Measurements from ENCODE around the gene MPP3. TPM values are rescaled to one million over a fixed set of nuclear protein-coding genes. Genes with fewer than 3 reads are reported as not detected.
"Not testable (repeated sequence)": the region's sequence is repeated elsewhere in the genome, so short reads cannot be mapped to it uniquely, and the experiment has no call there.

The MPP3 gene
- total RNA-seq, 4 donors from 2014 or later = 19.2 to 31.5 (median 22.1) TPM

DNA sequence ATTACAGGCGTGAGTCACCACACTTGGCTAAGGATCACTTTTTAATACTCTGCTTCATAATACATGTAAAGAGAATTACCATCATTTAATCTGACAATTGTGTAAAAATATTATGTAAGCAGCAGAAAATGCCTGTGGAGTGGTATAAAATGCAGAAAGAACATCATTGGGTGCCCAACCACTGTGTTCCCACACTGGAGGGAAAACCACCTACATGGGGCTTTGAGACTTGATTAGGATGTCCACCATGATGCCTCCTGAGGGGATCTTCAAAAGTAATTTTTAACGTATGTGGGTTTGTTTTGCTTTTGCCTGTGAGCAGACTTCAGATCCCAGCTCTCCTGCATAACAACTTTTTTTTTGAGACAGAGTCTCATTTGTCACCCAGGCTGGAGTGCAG lies 33.9 kb downstream of the MPP3 start:
- TF ChIP-seq, protein P1, sequence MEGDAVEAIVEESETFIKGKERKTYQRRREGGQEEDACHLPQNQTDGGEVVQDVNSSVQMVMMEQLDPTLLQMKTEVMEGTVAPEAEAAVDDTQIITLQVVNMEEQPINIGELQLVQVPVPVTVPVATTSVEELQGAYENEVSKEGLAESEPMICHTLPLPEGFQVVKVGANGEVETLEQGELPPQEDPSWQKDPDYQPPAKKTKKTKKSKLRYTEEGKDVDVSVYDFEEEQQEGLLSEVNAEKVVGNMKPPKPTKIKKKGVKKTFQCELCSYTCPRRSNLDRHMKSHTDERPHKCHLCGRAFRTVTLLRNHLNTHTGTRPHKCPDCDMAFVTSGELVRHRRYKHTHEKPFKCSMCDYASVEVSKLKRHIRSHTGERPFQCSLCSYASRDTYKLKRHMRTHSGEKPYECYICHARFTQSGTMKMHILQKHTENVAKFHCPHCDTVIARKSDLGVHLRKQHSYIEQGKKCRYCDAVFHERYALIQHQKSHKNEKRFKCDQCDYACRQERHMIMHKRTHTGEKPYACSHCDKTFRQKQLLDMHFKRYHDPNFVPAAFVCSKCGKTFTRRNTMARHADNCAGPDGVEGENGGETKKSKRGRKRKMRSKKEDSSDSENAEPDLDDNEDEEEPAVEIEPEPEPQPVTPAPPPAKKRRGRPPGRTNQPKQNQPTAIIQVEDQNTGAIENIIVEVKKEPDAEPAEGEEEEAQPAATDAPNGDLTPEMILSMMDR (IDR thresholded peaks at IDR 0.05) = no peak
- TF ChIP-seq EP300 (IDR thresholded peaks at IDR 0.05) (no peak), POLR2A (IDR thresholded peaks at IDR 0.05) (no peak)
- Histone ChIP-seq H3K4me1 (no peaks in the 10 kb centered on the region), H3K36me3 (peaks cover 0 to 14% (median 0%) of the 10 kb centered on the region in 3 donors), H3K27me3 (no peaks in the 10 kb centered on the region), H3K27ac (no peak overlapping the region), H3K9me3 (peaks cover 0 to 5% (median 0%) of the 10 kb centered on the region in 4 donors), H3K4me3 (no peak overlapping the region)
- no peak for DNase-seq (ENCODE audit: low spot score in 2 of 2)
- 68 to 79% methylated on average over 2 of the region's 2 CpGs for WGBS, 2 donors

DNA sequence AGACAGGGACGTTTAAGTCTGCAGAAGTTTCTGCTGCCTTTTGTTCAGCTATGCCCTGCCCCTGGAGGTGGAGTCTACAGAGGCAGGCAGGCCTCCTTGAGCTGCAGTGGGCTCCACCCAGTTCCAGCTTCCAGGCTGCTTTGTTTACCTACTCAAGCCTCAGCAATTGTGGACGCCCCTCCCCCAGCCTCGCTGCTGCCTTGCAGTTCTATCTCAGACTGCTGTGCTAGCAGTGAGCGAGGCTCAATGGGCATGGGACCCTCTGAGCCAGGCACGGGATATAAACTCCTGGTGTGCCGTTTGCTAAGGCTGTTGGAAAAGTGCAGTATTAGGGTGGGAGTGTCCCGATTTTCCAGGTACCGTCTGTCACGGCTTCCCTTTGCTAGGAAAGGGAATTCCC lies 34.9 kb downstream of the MPP3 start:
- 83 to 88% methylated on average over 6 to 9 of the region's 9 CpGs for WGBS, 2 donors
- not testable (repeated sequence) for H3K27ac ChIP-seq; H3K4me3 ChIP-seq; H3K27me3 ChIP-seq; H3K9me3 ChIP-seq; H3K4me1 ChIP-seq; DNase-seq (ENCODE audit: low spot score in 2 of 2)
- H3K36me3 ChIP-seq = peaks cover 0 to 11% (median 0%) of the 10 kb centered on the region in 3 donors

DNA sequence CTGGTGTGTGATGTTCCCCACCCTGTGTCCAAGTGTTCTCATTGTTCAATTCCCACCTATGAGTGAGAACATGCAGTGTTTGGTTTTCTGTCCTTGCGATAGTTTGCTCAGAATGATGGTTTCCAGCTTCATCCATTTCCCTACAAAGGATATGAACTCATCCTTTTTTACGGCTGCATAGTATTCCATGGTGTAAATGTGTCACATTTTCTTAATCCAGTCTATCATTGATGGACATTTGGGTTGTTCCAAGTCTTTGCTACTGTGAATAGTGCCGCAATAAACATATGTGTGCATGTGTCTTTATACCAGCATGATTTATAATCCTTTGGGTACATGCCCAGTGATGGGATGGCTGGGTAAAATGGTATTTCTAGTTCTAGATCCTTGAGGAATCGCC lies 40.3 kb downstream of the MPP3 start:
- WGBS, 2 donors = 89 to 93% methylated on average over 4 of the region's 4 CpGs
- H3K4me1 ChIP-seq, H3K27ac ChIP-seq: not testable (repeated sequence)

DNA sequence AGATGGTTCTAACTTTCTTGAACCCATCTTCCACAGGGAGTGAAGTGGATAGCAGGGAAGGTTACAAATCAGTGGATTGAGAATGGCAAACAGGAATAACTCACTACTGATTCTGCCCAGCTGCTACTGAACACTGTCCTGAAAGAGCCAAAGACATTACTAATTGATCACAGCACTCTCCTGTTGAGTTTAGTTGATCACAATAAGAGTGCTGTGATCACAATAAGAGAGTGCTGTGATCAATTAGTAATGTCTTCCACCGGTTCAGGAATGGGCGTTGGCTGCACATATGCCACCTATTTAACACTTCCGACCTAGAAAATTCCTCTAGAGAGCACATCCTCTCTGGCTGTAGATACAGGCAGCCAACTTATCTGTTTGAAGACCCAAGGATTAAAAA lies 41.4 kb downstream of the MPP3 start:
- 9 to 11% methylated on average over 3 of the region's 3 CpGs for WGBS, 2 donors
- Histone ChIP-seq H3K9me3 (peaks cover 0 to 5% (median 0%) of the 10 kb centered on the region in 4 donors), H3K4me1 (no peaks in the 10 kb centered on the region), H3K27me3 (no peaks in the 10 kb centered on the region), H3K4me3 (no peak overlapping the region), H3K36me3 (no peaks in the 10 kb centered on the region), H3K27ac (no peak overlapping the region)
- no peak for TF ChIP-seq POLR2A (IDR thresholded peaks at IDR 0.05)
- TF ChIP-seq, protein P1 (IDR thresholded peaks at IDR 0.05) = no peak
- TF ChIP-seq EP300 (IDR thresholded peaks at IDR 0.05) = no peak
- DNase-seq (ENCODE audit: low spot score in 2 of 2) = no peak

More for the DNA sequence above, 40.3 kb downstream of the MPP3 start:
- not testable (repeated sequence) for DNase-seq (ENCODE audit: low spot score in 2 of 2); H3K9me3 ChIP-seq; H3K36me3 ChIP-seq; H3K27me3 ChIP-seq; H3K4me3 ChIP-seq

DNA sequence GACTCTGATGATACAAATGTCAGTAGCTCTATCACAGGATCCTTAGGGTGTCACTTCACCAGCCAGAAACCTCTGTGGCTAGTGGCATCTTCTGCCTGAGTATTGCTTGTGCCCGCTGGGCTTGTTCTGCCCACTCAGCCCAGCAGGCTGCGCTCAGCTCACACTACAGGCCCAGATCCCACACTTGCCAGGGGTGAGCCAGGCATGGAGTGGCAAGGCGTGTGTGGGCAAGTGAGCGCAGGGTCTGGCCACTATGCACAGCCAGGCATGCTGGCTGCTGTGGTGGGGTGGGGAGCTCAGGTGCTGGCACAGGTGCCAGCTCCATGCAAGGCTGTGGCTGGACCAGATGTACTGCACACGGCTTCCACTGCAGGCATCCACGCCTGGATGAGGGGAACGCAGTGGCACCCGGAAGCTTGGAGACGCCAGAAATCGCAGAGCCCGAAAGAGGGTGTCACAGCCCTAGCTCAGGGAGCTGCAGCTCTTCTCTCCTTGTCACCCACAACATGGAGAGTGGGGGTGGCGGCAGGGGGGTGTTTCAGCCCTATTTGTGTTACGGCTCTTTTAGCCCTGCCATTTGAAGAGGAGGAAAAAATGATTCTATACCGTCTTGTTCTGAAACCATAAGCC lies 42.5 kb downstream of the MPP3 start:
- no peak for DNase-seq (ENCODE audit: low spot score in 2 of 2)
- Histone ChIP-seq H3K27me3 (no peaks in the 10 kb centered on the region), H3K27ac (no peak overlapping the region), H3K36me3 (no peaks in the 10 kb centered on the region), H3K4me1 (no peaks in the 10 kb centered on the region), H3K9me3 (peaks cover 0 to 5% (median 0%) of the 10 kb centered on the region in 4 donors), H3K4me3 (no peak overlapping the region)
- 87 to 90% methylated on average over 14 of the region's 14 CpGs for WGBS, 2 donors
- no peak for TF ChIP-seq POLR2A (IDR thresholded peaks at IDR 0.05)
- no peak for TF ChIP-seq EP300 (IDR thresholded peaks at IDR 0.05)
- TF ChIP-seq, protein P1 (IDR thresholded peaks at IDR 0.05) = no peak

DNA sequence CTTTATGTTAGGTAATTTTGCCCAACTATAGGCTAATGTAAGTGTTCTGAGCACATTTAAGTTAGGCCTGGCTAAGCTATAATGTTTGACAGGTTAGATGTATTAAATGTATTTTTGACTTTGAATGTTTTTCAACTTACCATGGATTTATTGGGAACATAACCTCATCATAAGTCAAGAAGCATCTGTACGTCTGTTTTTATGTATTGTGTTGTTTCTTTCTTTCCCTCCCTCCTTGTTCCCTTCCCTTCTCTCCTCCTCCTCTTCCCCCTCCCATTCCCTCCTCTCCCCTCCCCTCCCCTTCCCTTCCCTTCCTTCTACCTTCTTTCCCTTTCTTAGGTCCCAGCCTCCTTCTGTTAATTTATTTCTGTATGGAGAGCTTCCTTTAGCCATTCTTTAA lies 43.5 kb downstream of the MPP3 start:
- no peaks in the 10 kb centered on the region for H3K27me3 ChIP-seq
- H3K36me3 ChIP-seq = no peaks in the 10 kb centered on the region
- peaks cover 0 to 2% (median 0%) of the 10 kb centered on the region in 4 donors for H3K4me1 ChIP-seq
- no peak overlapping the region for H3K4me3 ChIP-seq
- DNase-seq (ENCODE audit: low spot score in 2 of 2) = no peak
- no peak overlapping the region for H3K27ac ChIP-seq
- WGBS, 2 donors = 85 to 96% methylated on average over 1 of the region's 1 CpG
- TF ChIP-seq EP300 (IDR thresholded peaks at IDR 0.05) (no peak), POLR2A (IDR thresholded peaks at IDR 0.05) (no peak)
- TF ChIP-seq, protein P1 (IDR thresholded peaks at IDR 0.05) = no peak
- no peaks in the 10 kb centered on the region for H3K9me3 ChIP-seq

Measured in tibial nerve (tissue), 4 donors.